ENCODE results near the gene U2SURP.
"Not testable (repeated sequence)": the region's sequence is repeated elsewhere in the genome, so short reads cannot be mapped to it uniquely, and the experiment has no call there.

U2SURP gene

DNA sequence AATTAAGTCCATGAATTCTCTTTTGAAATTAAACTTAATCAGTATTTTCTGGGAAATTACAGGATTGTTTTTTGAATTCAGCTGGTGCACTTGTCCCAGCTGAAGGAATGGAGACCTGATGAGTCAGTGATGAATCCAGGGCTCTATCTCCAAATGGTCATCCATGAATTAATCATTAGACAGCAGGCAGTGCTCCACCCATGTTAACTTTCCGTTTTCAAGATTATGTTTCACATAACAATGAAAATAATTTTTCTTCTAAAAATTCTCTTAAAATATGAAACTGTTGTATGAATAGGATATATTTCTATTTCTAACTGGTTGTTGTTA is 24.0 kb upstream of the U2SURP start:
- TF ChIP-seq, protein P1, sequence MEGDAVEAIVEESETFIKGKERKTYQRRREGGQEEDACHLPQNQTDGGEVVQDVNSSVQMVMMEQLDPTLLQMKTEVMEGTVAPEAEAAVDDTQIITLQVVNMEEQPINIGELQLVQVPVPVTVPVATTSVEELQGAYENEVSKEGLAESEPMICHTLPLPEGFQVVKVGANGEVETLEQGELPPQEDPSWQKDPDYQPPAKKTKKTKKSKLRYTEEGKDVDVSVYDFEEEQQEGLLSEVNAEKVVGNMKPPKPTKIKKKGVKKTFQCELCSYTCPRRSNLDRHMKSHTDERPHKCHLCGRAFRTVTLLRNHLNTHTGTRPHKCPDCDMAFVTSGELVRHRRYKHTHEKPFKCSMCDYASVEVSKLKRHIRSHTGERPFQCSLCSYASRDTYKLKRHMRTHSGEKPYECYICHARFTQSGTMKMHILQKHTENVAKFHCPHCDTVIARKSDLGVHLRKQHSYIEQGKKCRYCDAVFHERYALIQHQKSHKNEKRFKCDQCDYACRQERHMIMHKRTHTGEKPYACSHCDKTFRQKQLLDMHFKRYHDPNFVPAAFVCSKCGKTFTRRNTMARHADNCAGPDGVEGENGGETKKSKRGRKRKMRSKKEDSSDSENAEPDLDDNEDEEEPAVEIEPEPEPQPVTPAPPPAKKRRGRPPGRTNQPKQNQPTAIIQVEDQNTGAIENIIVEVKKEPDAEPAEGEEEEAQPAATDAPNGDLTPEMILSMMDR (IDR thresholded peaks at IDR 0.05; ENCODE audit: low read depth, low read length): no peak
- no peak for DNase-seq (ENCODE audit: extremely low read depth, low read depth)

DNA sequence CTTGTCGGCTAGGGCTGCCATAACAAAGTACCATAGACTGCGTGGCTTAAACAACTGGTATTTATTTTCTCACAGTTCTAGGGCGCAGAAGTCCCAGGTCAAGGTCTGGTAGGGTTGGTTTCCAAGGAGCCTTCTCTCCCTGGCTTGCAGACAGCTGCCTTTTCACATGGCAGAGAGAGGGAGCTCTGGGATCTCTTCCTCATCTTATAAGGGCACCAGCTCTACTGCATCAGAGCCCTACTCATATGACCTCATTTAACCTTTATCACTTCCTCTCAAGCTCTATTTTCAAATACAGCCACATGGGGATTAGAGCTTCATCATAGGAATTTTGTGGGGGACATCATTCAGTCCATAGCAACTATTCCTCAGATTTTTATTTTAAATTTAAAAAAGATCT is 20.3 kb upstream of the U2SURP start:
- no peak for DNase-seq (ENCODE audit: extremely low read depth, low read depth)
- TF ChIP-seq, protein P1 (IDR thresholded peaks at IDR 0.05; ENCODE audit: low read depth, low read length): no peak

DNA sequence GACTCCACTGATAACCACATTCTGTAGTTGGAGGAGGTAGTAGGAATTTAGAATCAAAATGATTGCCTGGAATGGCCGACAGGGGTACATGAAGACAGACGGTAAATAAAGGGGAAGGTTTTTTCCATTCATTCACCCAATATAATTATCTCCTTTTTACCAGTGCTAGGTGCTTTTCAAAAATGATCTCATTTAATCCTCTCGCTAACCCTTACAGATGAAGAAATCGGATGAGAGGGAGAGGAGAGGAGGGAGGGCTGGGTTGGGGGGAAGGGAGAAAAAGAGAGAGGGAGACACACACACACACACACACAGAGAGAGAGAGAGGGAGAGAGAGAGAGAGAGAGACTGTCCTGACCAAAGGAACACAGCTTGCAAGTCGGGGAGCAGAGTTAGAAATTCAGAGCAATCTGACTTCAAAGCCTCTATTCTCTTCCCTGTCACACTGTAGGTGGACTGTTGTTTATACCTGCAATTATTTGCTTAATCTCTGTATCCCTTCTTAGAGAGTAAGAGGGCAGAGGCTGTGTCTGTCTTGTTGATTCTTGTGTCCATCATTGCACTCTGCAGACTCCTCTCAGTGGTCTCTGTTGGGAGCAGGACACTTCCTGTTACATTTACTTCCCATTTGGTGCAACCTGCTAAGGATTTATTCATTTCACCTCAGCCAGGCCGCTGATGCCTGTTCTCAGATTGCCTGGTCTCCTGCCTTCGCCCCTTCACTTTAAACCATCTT is 19.2 kb upstream of the U2SURP start:
- TF ChIP-seq, protein P1 (IDR thresholded peaks at IDR 0.05; ENCODE audit: low read depth, low read length): no peak
- no peak for DNase-seq (ENCODE audit: extremely low read depth, low read depth)

DNA sequence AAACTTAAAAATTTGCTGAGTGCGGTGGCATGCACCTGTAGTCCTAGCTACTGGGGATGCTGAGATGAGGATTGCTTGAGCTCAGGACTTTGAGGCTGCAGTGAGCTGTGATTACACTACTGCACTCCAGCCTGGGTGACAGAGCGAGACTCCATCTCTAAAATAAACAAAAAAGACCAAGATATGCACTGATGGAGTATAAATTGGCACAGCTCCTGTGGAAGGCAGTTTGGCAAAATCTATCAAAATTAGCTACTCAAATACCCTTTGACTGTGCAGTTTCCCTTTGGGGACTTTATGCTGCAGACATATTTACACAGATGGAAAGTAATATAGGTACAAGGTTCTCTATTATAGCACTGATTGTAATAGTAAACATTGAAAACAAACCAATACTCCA is 18.1 kb upstream of the U2SURP start:
- DNase-seq (ENCODE audit: extremely low read depth, low read depth): no peak
- TF ChIP-seq, protein P1 (IDR thresholded peaks at IDR 0.05; ENCODE audit: low read depth, low read length): no peak

DNA sequence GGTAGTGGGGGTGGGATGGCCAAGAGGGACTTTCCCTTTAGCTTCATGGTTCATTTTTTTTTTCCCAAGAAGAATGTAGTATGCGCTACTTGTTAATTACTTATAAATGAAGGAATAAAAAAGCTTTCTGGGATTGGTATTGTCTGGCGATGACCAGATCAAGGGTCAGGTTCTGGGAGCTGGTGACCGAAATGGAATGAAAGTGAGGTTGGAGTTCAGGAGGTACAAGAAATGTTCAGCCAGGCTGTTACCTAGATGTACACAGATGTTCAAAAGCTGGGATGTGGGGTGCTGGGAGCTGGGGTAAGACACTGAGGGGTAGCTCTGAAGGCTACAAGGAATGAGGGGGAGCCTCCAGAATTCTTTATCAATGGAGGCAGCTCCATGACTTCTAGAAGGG is 17.1 kb upstream of the U2SURP start:
- DNase-seq (ENCODE audit: extremely low read depth, low read depth): no peak
- TF ChIP-seq, protein P1 (IDR thresholded peaks at IDR 0.05; ENCODE audit: low read depth, low read length): no peak

DNA sequence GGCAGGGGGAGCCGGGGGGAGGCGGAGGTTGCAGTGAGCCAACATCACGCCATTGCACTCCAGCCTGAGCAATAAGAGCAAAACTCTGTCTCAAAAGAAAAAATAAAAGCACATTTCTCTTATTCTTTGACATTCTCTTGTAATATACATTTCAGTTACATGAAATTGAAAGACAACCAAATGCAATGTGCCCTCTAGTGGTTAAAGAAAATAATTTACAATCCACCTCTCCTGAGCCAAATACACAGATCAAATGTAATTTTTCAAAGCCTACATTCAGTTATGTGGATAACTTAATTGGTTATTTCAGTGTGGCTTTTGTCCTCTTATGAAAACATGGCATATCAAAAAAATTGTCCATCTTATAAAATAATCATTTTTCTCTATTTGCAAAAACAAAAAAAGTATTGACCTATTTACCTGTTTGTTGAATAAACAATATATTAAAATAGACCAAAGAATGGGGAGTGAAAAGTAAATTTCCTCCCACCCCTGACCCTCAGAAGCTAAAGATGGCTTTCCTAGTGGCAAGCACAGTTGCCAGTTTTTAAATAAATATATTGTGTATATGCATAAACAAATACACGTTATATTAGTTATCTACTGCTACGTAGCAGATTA is 14.2 kb upstream of the U2SURP start:
- DNase-seq (ENCODE audit: extremely low read depth, low read depth): no peak
- TF ChIP-seq, protein P1 (IDR thresholded peaks at IDR 0.05; ENCODE audit: low read depth, low read length): peak; percentile 51

DNA sequence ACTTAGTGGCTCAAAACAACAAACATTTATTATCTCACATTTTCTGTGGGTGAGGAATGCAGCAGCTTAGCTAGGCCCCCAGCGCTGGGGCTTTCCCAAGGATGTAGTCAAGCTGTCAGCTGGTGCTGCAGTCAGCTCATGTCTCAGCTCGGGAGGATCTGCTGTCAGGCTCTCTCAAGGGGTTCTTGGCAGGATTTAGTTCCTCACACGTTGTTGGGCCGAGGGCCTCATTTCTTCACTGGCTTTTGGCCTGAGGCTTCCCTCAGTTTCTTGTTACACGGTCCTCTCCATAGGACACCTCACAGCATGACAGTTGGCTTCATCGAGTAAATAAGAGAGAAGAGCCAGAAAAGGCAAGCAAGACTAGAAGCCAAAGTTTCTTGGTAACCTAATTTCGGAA is 13.7 kb upstream of the U2SURP start:
- TF ChIP-seq, protein P1 (IDR thresholded peaks at IDR 0.05; ENCODE audit: low read depth, low read length): no peak
- DNase-seq (ENCODE audit: extremely low read depth, low read depth): no peak

DNA sequence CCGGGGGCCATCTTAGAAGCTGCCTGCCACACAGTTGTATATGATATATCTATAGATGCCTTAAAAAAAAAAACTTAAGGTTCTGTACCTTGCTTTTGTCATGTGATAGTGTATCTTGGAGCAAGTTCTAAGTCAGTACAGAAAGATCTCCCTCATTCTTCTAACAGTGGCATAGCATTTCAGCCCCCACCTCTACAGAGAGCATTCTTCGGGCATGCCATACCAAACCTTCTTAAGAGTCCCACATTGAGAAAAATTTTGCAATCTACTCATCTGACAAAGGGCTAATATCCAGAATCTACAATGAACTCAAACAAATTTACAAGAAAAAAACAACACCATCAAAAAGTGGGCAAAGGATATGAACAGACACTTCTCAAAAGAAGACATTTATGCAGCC is 13.1 kb upstream of the U2SURP start:
- DNase-seq (ENCODE audit: extremely low read depth, low read depth): not testable (repeated sequence)

DNA sequence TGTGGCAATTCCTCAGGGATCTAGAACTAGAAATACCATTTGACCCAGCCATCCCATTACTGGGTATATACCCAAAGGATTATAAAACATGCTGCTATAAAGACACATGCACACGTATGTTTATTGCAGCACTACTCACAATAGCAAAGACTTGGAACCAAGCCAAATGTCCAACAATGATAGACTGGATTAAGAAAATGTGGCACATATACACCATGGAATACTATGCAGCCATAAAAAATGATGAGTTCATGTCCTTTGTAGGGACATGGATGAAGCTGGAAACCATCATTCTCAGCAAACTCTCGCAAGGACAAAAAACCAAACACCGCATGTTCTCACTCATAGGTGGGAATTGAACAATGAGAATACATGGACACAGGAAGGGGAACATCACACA is 12.5 kb upstream of the U2SURP start:
- DNase-seq (ENCODE audit: extremely low read depth, low read depth): not testable (repeated sequence)

Measured in AG09319 (cell line).